SU-DHL-6 (cell line): ENCODE data around the gene LRRC14B.

Source experiments
- H2AFZ ChIP-seq: fragments of 200-600 bp; sonication (generic); 2 replicates; pipeline ENCODE4 v1.6.1; 2014; ENCODE audit warnings: low read depth, mild to moderate bottlenecking, moderate library complexity, mixed read lengths, antibody characterized with exemption, low read length; ENCODE audit not compliant: severe bottlenecking
- H3F3A ChIP-seq: fragments of 200-600 bp; shearing (Covaris generic); 2 replicates; pipeline ENCODE4 v1.6.0; 2016; ENCODE audit warnings: antibody characterized with exemption, mild to moderate bottlenecking; ENCODE audit not compliant: insufficient read depth
- H3K27ac ChIP-seq: fragments of 200-600 bp; sonication (generic); 2 replicates; pipeline ENCODE4 v1.5.1; 2016; ENCODE audit warnings: low read depth, mild to moderate bottlenecking, low read length, moderate library complexity, mixed read lengths
- H3K27me3 ChIP-seq: fragments of 200-600 bp; sonication (generic), shearing (Covaris generic); 2 replicates; pipeline ENCODE4 v1.6.0; 2014; ENCODE audit warnings: mild to moderate bottlenecking, low read length
- H3K36me3 ChIP-seq: fragments of 200-600 bp; sonication (generic); 2 replicates; pipeline ENCODE4 v1.6.1; 2014; ENCODE audit warnings: mild to moderate bottlenecking, low read length, mixed read lengths
- H3K4me2 ChIP-seq: fragments of 300-600, 200-600 bp; shearing (Covaris generic), sonication (generic); 2 replicates; pipeline ENCODE4 v1.6.0; 2014; ENCODE audit warnings: low read length, low read depth, mild to moderate bottlenecking; ENCODE audit not compliant: poor library complexity, severe bottlenecking
- H3K4me3 ChIP-seq: fragments of 200-600 bp; sonication (generic); 2 replicates; pipeline ENCODE4 v1.5.1; 2014; ENCODE audit warnings: antibody characterized with exemption, low read length, mild to moderate bottlenecking, mixed read lengths; ENCODE audit not compliant: insufficient read depth, poor library complexity, severe bottlenecking
- H3K79me2 ChIP-seq: fragments of 200-600 bp; sonication (generic); 2 replicates; pipeline ENCODE4 v1.6.1; 2014; ENCODE audit warnings: mild to moderate bottlenecking, low read length, moderate library complexity; ENCODE audit not compliant: insufficient read depth
- H3K9ac ChIP-seq: fragments of 200-600 bp; sonication (generic); 2 replicates; pipeline ENCODE4 v1.7.0; 2014; ENCODE audit warnings: mild to moderate bottlenecking, low read length
- H3K9me2 ChIP-seq: fragments of 200-600 bp; sonication (generic); replicated peaks from 2 replicates; pipeline ENCODE4 v1.6.1; 2014; ENCODE audit warnings: low read length; ENCODE audit not compliant: insufficient read depth
- H3K9me3 ChIP-seq: fragments of 200-600 bp; sonication (generic); 2 replicates; pipeline ENCODE4 v1.6.1; 2014; ENCODE audit warnings: low read length, mixed read lengths; ENCODE audit not compliant: insufficient read depth
- H4K20me1 ChIP-seq: fragments of 200-600 bp; sonication (generic); 2 replicates; pipeline ENCODE4 v1.6.1; 2014; ENCODE audit warnings: low read depth, mild to moderate bottlenecking, antibody characterized with exemption, low read length, moderate library complexity, mixed read lengths
- EZH2phosphoT487 ChIP-seq: fragments of 200-600 bp; sonication (generic), shearing (Covaris generic); conservative IDR thresholded peaks from 2 replicates; pipeline ENCODE4 v1.6.1; 2018; ENCODE audit warnings: mild to moderate bottlenecking, antibody characterized with exemption, low read length, moderate library complexity, mixed read lengths
- TF ChIP-seq, protein P1 (sequence below): fragments of 200-600 bp; sonication (generic); IDR thresholded peaks from one replicate; pipeline ENCODE4 v1.5.1; 2017; ENCODE audit warnings: antibody characterized with exemption, mild to moderate bottlenecking, low read length, moderate library complexity; ENCODE audit not compliant: insufficient read depth, poor library complexity, severe bottlenecking

LRRC14B gene

DNA sequence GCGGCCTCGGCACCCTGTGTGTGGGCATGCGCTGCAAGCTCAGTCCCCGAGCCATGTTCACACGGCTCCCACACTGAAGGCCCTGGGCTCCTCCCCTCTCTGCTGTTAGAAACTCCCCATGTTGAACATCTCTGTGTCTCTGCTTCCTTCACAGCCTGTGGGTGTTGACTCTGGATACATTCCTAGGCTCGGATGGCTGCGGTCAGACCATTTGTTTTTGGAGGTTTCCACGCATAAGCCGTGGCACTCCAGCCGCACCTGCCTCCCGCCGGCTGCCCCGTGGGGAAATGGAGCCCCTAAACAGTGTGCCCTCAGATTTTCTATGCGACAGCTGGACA is 31.2 kb upstream of the LRRC14B start:
- TF ChIP-seq, protein P1, sequence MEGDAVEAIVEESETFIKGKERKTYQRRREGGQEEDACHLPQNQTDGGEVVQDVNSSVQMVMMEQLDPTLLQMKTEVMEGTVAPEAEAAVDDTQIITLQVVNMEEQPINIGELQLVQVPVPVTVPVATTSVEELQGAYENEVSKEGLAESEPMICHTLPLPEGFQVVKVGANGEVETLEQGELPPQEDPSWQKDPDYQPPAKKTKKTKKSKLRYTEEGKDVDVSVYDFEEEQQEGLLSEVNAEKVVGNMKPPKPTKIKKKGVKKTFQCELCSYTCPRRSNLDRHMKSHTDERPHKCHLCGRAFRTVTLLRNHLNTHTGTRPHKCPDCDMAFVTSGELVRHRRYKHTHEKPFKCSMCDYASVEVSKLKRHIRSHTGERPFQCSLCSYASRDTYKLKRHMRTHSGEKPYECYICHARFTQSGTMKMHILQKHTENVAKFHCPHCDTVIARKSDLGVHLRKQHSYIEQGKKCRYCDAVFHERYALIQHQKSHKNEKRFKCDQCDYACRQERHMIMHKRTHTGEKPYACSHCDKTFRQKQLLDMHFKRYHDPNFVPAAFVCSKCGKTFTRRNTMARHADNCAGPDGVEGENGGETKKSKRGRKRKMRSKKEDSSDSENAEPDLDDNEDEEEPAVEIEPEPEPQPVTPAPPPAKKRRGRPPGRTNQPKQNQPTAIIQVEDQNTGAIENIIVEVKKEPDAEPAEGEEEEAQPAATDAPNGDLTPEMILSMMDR: no peak
- TF ChIP-seq EZH2phosphoT487: no peak
- H3K9ac ChIP-seq: no peak overlapping the region
- H3K4me2 ChIP-seq: no peak overlapping the region

DNA sequence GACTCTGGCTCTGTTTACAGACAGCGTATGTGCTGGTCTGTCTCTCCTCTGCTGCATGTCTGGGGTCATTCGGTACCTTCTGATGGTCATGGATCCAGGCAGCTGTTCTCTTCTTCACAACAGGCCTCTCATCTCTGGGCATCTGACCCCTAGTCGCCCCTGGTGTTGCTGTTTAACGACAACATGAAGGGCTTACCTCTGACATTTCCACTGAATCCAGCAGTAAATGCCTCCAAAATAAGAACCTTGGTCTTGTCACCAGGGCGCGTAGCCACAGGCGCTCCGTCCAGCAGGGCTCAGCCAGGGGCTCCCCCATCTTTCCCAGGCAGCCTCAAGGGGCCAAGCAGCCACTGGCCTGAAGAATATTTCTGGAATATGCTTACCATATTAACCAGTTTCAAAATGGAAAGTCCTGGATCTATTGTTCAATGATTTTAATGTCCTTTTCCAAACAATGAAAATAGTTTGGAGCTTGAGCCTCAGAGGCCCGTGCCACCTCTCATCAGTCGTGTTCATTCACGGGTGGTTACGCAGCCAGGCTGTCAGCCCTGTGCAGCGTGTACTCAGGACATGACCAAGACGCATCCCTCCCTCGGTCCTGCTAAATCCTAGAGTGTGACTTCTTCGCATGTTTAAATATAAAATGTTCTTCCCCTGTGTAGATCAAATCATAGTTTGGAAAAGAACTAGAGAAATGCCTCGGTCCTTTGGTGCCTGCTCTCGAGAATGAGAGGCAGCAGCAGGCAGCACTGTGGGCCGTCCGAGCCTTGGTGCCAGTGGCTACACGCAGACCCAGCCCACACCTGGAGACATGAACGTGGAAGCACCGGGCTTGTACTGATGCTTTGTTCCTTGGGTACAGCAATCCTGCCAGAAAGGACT is 30.1 kb upstream of the LRRC14B start:
- H3K4me3 ChIP-seq: no peak overlapping the region
- no peak overlapping the region for H3K27ac ChIP-seq
- TF ChIP-seq, protein P1: no peak
- TF ChIP-seq EZH2phosphoT487: no peak
- no peaks in the 10 kb centered on the region for H3K79me2 ChIP-seq
- peaks cover 5% of the 10 kb centered on the region; the same call in 1 of the 2 replicates for H3K9me3 ChIP-seq
- no peak overlapping the region for H3K4me2 ChIP-seq
- H3K9ac ChIP-seq: no peak overlapping the region
- H3K27me3 ChIP-seq: no peaks in the 10 kb centered on the region
- H2AFZ ChIP-seq: no peak overlapping the region
- H3F3A ChIP-seq: no peaks in the 10 kb centered on the region
- no peaks in the 10 kb centered on the region for H3K9me2 ChIP-seq
- no peaks in the 10 kb centered on the region for H3K36me3 ChIP-seq
- H4K20me1 ChIP-seq: no peaks in the 10 kb centered on the region

More for the DNA sequence above, 31.2 kb upstream of the LRRC14B start:
- Histone ChIP-seq H3K27me3 (no peaks in the 10 kb centered on the region), H3F3A (no peaks in the 10 kb centered on the region), H3K9me2 (no peaks in the 10 kb centered on the region), H3K4me3 (no peak overlapping the region), H4K20me1 (no peaks in the 10 kb centered on the region), H3K27ac (no peak overlapping the region), H3K79me2 (no peaks in the 10 kb centered on the region), H3K36me3 (no peaks in the 10 kb centered on the region), H2AFZ (no peak overlapping the region), H3K9me3 (peaks cover 5% of the 10 kb centered on the region; the same call in 1 of the 2 replicates)

DNA sequence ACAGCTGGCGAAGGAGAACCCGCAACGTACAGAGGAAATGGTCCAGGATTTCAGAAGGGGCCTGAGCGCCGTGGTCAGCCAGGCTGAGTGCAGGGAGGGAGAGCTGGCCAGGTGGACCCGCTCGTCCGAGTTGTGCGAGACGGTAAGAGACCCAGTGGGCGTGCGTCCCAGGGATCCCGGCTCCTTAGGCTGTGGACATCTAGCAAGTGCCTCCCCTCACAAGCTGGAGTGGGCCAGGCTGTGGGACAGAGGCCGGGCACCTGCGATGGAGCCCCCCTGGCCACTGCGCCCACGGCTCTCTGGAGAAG is 29.5 kb upstream of the LRRC14B start:
- no peaks in the 10 kb centered on the region for H3K79me2 ChIP-seq
- H3K4me3 ChIP-seq: no peak overlapping the region
- TF ChIP-seq, protein P1: no peak
- TF ChIP-seq EZH2phosphoT487: no peak
- H3K9ac ChIP-seq: no peak overlapping the region
- no peaks in the 10 kb centered on the region for H3K27me3 ChIP-seq
- no peak overlapping the region for H3K27ac ChIP-seq
- no peak overlapping the region for H2AFZ ChIP-seq
- peaks cover 5% of the 10 kb centered on the region; the same call in 1 of the 2 replicates for H3K9me3 ChIP-seq
- H4K20me1 ChIP-seq: no peaks in the 10 kb centered on the region
- no peaks in the 10 kb centered on the region for H3K36me3 ChIP-seq
- H3F3A ChIP-seq: no peaks in the 10 kb centered on the region
- H3K9me2 ChIP-seq: no peaks in the 10 kb centered on the region
- no peak overlapping the region for H3K4me2 ChIP-seq
